ENCODE results near the gene CAPN11. TPM values are rescaled to one million over a fixed set of nuclear protein-coding genes. Genes with fewer than 3 reads are reported as not detected.

Gene CAPN11
- total and polyA plus RNA-seq, 2 experiments from 2014 or later = 1.1 to 1.7 TPM

DNA sequence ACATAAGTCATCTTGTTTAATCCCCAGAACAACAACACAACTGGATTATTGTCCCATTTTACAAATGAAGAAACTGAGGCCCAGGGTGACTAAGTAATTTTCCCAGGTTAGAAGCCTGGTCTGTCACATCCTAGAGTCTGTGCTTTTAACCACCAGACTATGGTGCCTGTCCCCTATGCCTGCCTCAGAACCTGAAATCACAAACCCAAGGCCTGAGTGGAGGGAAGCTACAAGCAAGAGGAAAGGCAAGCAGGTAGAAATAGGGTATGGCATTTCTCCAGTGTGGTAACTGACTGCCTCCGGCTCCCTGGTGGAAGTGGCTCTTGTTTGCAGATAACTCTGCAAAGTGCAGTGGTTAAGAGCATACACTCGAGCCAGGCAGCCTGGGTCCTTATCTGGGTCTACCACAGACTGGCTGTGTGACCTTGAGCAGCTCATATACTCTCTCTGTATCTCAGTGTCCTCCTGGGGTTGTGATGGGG, 28.7 kb upstream of the CAPN11 start (continued):
- TF ChIP-seq CTCF (conservative IDR thresholded peaks at IDR 0.05; ENCODE audit: low read depth in 2 of 2) = no peak
- no peak for TF ChIP-seq REST (IDR thresholded peaks at IDR 0.05; ENCODE audit: unreplicated experiment)
- no peak for TF ChIP-seq EZH2 (IDR thresholded peaks at IDR 0.05; ENCODE audit: low read depth, unreplicated experiment)
- no peak for TF ChIP-seq JUNB (IDR thresholded peaks at IDR 0.05; ENCODE audit: unreplicated experiment)

DNA sequence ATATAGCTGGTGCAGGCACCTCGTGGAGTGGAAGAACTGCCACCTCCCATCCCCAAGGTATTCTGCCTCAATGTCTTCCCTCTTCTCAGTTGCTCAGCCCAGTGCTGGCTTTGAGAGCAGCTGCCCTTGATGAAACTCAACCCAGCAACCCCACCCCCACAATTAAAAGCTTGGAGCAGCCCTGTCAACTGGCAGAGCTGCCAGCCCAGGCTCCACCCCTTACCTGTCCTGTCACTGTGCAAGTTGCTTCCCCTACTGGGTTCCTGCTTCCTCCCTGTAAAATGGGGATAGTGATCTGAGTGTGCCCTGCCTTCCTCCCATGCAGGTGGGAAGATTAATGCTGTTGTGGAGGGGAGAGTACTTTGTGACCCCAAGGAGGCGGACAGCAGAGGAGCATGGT, 26.7 kb upstream of the CAPN11 start:
- Mint-ChIP-seq H3K27me3 (ENCODE audit: insufficient read depth, low read depth, poor library complexity) (peaks cover 26% of the 10 kb centered on the region), H3K36me3 (ENCODE audit: low read depth) (peaks cover 10% of the 10 kb centered on the region), H3K4me3 (peak overlapping the region; percentile 10; the same call in 1 of the 3 replicates), H3K27ac (no peak overlapping the region), H3K9me3 (no peaks in the 10 kb centered on the region; the same call in 2 of the 3 replicates), H3K4me1 (peaks cover 46% of the 10 kb centered on the region)
- DNase-seq (ENCODE audit: low spot score) = peak; percentile 47
- Histone ChIP-seq H3K4me2 (no peak overlapping the region), H3K4me3 (no peak overlapping the region), H3F3A (replicated peaks; ENCODE audit: low read depth) (0 out of 2 replicates have a peak, but pooled peaks cover 12% of the 10 kb centered on the region), H2AFZ (no peak overlapping the region), H3K36me3 (ENCODE audit: insufficient read depth) (no peaks in the 10 kb centered on the region), H4K20me1 (replicated peaks; ENCODE audit: insufficient read depth) (peaks cover 11% of the 10 kb centered on the region), H3K27me3 (ENCODE audit: insufficient read depth) (no peaks in the 10 kb centered on the region), H3K9me2 (ENCODE audit: insufficient read depth) (no peaks in the 10 kb centered on the region), H3K4me1 (ENCODE audit: insufficient read depth) (peaks cover 30% of the 10 kb centered on the region), H3K27ac (ENCODE audit: low read depth) (no peak overlapping the region), H3K79me2 (replicated peaks; ENCODE audit: insufficient read depth) (peaks cover 26% of the 10 kb centered on the region)
- ATAC-seq = no peak
- TF ChIP-seq ZNF462 (CRISPR knock-in tag; IDR thresholded peaks at IDR 0.05) (no peak), REST (IDR thresholded peaks at IDR 0.05; ENCODE audit: unreplicated experiment) (no peak), CTCF (conservative IDR thresholded peaks at IDR 0.05; ENCODE audit: low read depth in 2 of 2) (no peak), NANOG (IDR thresholded peaks at IDR 0.05; ENCODE audit: borderline replicate concordance) (no peak)

Data from GM23338 (cell line).